ENCODE results near the gene GLS2.

- TF ChIP-seq CTCF (IDR thresholded peaks at IDR 0.05) (no peak), POLR2A (IDR thresholded peaks at IDR 0.05) (no peak)
These were observed 38.9 kb downstream of the GLS2 start, which contains the start of gene TIMELESS for GRCh38 chr12:56448860-56449621.
